NCI-H1694 (cell line): ENCODE results near the gene MT4.
A peak's percentile ranks its signal among the peaks of the same experiment; 100 is the strongest.

Experiments used
- DNase-seq: peaks from one replicate; lab custom pipeline; 2025; lab: John Stamatoyannopoulos, UW

The MT4 gene

GRCh38 chr16:56564793-56565477, at the start of gene MT4:
Gene MT4, plus strand, starts transcription at chr16:56565073. Its CDS starts 56 bp downstream, at chr16:56565129.
- DNase-seq: no peak

- no peak for DNase-seq
Measured at GRCh38 chr16:56515665-56516064, 49.2 kb upstream of the MT4 start.

DNA sequence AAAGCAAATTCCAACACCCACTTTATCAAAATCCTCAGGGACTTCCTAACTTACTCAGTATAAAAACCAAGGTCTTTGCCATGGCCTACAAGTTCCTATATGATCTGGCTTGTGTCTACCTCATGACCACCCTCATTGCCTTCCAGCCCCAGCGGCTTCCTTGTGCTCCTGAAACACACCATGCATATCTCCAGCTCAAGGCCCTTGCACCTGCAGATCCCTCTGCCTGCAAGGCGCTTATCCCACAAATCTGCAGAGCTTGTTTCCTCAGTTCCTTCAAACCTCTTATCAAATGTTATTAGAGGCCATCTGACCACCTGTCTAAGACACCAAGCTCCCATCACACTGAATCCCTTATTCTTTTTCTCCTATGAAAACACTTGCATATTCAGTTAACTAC, 47.7 kb upstream of the MT4 start:
- DNase-seq: no peak

DNA sequence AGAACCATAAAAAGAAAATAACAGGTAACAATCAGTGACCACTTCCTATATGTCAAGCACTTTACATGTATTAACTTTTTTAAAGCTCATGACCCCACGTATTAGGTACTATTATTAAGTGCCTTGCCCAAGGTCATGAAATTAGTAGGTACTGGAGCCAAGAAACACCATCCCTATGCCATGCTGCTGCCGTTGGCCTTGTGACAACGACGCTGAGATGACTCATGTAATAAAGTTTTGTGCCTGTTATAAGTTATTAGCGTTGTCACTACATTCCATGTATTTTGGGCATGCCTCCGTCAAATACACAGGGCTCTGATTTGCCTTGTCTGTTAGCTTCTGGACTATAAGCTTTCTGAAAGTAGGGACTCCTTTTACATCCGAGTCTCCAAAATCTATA, 46.4 kb upstream of the MT4 start:
- DNase-seq: no peak

DNA sequence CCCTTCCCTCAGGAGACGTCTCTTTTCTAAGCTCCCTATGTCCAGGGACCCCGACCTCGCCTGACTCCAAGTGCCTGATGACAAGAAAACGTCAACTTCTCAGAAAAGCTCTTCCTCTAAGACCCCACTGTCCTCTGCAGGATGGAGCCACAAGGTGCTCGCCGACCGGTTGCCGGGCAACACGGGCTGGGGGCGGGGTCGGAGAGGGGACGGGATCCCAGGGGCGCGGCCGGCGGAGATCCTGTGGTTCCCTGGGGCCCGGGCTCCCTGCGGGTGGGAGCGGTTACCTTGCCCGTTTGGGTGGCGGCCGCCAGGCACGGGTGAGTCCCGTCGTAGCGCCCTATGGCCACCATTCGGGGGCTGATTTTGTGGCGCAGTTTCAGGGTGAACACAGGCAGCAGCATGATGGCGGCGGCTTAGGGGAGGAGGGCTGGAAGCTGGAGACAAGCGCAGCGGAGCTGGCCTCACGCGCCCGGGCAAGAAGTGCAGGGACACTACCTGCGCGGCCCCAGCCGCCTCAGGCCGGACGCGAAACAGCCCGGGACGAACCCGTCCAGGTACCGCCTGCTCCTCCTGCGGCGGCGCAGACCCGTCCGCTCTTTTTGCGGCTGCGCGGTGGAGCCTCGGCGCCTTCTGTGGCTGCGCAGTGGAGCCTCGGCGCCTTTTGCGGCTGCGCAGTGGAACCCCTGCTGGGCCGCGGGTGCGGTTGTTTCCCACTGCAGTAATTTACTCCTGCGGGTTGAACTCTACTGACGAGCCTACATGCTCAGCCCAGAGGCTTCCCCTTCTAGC, 45.2 kb upstream of the MT4 start, which contains the start of gene BBS2:
BBS2 (minus strand) TSS at position 566 of the 792 bp plus-strand sequence; CDS start at position 404, 162 bp downstream.
- DNase-seq: peak; percentile 28

- DNase-seq: no peak
Measured at GRCh38 chr16:56520251-56520577, 44.7 kb upstream of the MT4 start.

GRCh38 chr16:56525236-56525635, 39.6 kb upstream of the MT4 start:
- no peak for DNase-seq

GRCh38 chr16:56530872-56531271, 34.0 kb upstream of the MT4 start:
- DNase-seq: no peak

GRCh38 chr16:56532714-56533113, 32.2 kb upstream of the MT4 start:
- no peak for DNase-seq

- DNase-seq: no peak
Measured at GRCh38 chr16:56534847-56535383, 30.0 kb upstream of the MT4 start.

DNA sequence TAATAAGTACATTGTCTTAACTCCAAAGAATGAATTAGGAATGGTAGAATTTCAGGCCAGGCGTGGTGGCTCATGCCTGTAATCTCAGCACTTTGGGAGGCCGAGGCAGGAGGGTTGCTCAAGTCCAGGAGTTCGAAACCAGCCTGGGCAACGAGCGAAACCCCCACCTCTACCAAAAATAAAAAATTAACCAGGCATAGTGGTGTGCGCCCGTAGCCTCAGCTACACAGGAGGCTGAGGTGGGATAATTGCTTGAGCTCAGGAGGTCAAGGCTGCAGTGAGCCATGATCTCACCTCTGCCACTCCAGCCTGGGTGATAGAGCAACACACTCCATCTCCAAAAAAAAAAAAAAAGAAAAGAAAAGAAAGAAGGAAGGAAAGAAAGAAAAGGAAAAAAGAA, 26.5 kb upstream of the MT4 start:
- no peak for DNase-seq

- DNase-seq: no peak
Measured at GRCh38 chr16:56539656-56540055, 25.2 kb upstream of the MT4 start.

- DNase-seq: no peak
Measured at GRCh38 chr16:56542039-56542438, 22.8 kb upstream of the MT4 start.

DNA sequence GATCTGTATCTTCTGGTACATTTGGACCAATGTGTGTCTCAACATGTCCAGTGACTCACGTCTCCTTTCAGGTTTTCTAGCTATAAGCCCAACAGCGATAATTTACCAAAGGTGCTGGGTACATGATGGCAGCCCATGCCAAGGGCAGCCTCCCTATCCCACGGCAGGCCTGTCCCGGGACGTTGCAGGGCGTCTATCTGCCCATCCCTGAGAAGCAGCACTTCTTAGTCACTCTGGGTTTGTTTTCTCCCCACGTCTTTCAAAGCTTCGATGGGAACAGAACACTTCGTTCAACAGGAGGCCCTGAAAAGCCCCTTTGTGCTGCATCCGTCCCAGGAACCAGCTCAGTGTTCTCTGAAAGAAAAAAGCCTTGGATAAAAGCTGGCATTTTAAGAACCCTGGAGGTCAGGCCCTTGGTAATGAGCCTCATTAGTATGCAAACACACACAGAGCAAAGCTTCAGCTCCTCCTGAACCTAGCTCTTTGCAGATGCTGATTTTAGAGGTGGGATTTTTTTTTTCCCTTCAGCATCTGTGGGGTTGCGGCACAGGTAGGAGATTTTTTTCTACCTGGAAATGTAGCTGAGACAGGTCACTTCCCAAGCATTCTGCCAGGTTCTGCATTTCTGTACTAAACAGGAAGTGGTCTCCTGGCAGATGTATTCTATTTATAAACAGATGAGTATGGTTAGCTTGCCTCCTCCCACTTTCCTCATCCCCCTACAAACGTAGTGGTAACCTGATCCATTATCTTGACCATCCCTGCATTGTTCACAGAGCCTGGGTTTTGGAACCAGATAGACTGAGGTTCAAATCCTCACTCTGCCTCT, 17.5 kb upstream of the MT4 start:
- no peak for DNase-seq

DNA sequence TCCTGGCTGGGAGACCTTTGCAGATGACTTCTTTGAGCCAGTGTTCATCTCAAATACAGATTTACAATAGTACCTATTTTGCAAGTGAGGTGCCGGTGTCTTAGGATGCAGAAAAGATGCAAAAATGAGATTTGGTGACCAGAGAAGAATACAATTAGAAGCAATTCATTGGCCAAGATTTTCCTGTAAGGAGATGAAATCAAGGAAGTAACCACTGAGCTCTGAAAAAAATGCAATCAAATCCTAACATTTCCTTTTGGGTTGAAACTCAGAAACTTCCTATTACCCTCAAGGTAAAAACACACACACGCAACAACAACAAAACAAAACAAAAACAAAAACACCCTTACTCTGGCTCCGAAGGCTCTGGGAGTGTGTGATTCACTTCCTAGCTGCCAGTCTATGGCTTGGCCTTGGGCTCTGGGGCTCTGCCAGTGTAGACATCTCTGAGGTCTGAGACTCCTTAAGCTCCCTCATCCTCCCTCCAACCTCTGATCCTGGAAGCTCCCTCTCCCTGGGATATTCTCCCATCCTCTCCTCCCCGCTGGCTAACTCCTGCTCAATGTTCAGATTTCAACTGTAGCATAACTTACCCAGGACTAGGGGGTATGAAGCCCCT, 16.8 kb upstream of the MT4 start:
- no peak for DNase-seq

GRCh38 chr16:56549161-56549560, 15.7 kb upstream of the MT4 start:
- DNase-seq: no peak

DNA sequence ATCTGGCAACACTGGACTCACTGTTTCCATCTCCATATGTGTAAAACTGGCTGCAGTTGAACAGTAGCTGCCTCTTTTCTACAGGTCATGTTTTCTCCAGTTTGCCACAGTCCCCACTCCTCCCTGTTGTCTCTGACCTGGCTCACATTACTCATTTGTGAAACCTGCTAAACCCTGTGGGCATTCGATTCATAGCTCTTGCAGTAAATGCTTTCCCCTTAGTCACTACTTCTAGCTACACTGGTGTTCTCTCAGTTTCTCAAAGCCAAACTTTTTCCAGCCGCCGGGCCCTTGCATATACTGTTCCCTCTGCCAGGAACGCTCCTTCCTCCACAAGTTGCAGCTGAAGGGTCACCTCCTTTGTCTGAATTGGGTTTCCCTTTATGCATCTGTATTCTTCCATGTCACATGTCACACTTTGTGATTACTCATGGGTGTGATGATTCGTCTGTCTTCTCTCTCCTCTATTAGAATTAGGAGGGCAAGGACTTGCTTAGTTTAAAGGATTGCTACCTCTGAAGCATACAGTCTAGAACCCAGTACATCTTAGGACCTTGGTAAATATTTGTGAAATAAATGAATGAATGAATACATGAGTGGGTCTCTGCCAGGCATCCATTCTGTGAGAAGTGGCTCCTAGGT, 15.0 kb upstream of the MT4 start:
- DNase-seq: no peak

DNA sequence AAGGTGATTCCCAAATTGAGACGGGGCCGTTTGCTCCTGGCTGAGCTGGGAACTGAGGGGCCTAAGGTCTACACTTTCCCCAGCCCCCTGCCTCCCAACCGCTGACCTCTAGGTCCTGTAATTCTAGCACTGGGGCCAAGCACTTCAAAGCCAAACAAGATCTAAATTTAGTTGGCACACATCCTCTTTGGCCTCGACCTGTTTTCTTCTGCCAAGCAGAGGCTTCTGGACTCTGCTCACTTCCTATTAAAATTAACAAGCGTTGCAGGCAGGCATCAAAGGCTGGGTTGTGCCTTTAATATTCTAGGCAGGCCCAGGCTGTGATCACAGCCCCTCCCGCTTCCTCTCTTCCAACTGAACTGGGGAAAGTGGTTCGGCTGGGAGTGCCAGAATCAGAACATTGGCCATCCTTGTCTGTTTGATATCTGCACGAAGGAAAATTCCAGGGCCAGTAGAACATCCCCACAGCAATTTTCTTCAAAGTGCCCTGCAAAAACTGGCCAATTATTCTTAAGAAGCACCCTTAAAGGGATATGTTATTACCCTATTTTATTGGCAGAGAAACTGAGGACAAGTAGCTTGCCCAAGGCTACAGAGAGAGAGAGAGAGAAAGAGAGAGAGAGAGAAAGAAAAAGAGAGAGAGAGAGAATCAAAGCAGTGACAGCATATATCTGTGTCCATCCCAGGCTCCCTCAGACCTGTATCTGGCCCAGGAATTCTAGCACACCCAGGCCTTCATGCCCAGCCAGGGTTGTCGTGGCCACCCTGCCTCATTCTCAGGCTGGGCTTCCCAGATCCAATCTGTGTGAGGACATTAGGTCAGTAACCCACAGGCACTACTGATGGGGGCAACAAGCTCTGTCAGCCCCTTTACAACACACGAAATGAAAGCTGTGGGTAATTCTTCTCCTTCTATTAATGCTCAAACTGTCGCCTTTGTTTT, 12.8 kb upstream of the MT4 start:
- DNase-seq: no peak

- DNase-seq: no peak
Measured at GRCh38 chr16:56554441-56554840, 10.4 kb upstream of the MT4 start.

- DNase-seq: peak; percentile 90
Measured at GRCh38 chr16:56558024-56558747, 6.7 kb upstream of the MT4 start.
